IgD-negative memory B cell (primary cell): ENCODE results near the gene PSMD7. TPM values are rescaled to one million over a fixed set of nuclear protein-coding genes. Genes with fewer than 3 reads are reported as not detected.

Experiments
- H3K27ac Mint-ChIP-seq, 3 donors: one replicate each; pipeline ENCODE4 v1.8.0; 2020 to 2022; ENCODE audit warnings: mild to moderate bottlenecking in 3 of 3, mixed read lengths in 3 of 3, moderate library complexity in 1 of 3
- H3K27me3 Mint-ChIP-seq: one replicate; pipeline ENCODE4 v1.8.0; 2021; ENCODE audit warnings: mixed read lengths
- H3K36me3 Mint-ChIP-seq: one replicate; pipeline ENCODE4 v1.8.0; 2020; ENCODE audit warnings: mild to moderate bottlenecking, mixed read lengths
- H3K4me1 Mint-ChIP-seq, 3 donors: one replicate each; pipeline ENCODE4 v1.8.0; 2020 to 2022; ENCODE audit warnings: mixed read lengths in 3 of 3, mild to moderate bottlenecking in 1 of 3
- H3K4me3 Mint-ChIP-seq, 4 donors: one replicate each; pipeline ENCODE4 v1.8.0; 2020 to 2022; ENCODE audit warnings: mild to moderate bottlenecking in 4 of 4, mixed read lengths in 4 of 4, moderate library complexity in 3 of 4
- H3K9me3 Mint-ChIP-seq, 3 donors: one replicate each; pipeline ENCODE4 v1.8.0; 2020 to 2021; ENCODE audit warnings: mixed read lengths in 3 of 3, mild to moderate bottlenecking in 1 of 3
- polyA plus RNA-seq: library from polyadenylated mRNA; unstranded; fragments of 300-500 nt; fragmentation: Illumina TruSeq; gene quantifications from one replicate; pipeline ENCODE4 v1.2.3, GENCODE V29; 2021

The PSMD7 gene
- polyA plus RNA-seq = 96.1 TPM

DNA sequence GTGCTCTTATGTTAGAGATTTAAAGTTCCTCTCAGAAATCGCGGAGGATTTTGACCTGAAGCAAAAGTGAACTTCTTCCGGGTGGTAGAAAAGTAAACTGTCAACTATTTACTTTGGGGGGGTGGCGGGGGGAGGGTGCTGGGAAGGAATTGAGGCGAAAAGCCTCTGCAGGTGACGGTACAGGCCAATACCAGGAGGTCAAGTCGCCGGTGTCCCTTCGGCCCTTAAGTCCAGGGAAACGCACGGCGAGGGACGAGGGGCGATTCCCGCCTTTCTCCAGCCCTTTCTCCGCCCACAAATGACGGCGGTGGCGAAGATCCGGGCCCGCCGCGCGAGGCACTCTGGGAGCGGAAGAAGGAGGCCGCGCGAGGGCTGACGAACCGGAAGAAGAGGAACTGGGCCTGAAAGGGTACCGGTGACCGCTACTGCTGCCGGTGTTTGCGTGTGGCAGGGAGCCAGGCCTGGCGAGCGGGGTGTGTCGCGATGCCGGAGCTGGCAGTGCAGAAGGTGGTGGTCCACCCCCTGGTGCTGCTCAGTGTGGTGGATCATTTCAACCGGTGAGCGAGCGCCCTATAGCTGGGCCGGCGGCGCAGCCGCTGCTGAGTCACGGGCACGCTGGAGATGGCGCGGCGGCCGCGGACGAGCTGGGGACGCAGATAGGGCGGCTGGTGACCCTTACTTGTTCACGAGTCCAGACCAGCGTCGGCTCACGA is at the start of gene PSMD7:
Gene PSMD7, plus strand, starts transcription at position 383 of the 713 bp plus-strand sequence. Its CDS starts 101 bp downstream, at position 484.
- Mint-ChIP-seq H3K27me3 (no peaks in the 10 kb centered on the region), H3K4me1 (peaks cover 6 to 18% (median 11%) of the 10 kb centered on the region in 3 donors), H3K36me3 (peaks cover 4% of the 10 kb centered on the region), H3K4me3 (peak within 1 kb of the TSS; percentile 95 to 96 (median 95)), H3K27ac (peak within 1 kb of the TSS; percentile 94 to 99 (median 95)), H3K9me3 (peaks cover 0 to 1% (median 0%) of the 10 kb centered on the region in 3 donors)

DNA sequence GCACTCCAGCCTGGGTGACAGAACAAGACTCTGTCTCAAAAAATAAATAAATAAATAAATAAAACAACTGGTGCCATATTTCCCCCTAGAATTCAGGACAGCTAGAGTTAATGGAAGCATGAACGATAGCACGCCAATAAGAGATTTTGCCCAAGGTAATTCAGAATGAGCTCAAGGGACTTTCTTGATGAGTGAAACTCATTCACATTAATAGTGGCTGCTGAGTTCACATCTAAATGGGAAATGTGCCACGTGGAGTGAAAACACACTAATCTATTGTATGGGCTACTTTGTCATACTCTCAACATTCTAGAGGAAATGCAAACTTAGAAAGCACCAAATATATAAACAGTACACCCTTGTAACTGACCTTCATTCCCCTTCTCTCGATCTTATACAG is 47.4 kb upstream of the PSMD7 start:
- no peaks in the 10 kb centered on the region for H3K4me1 Mint-ChIP-seq
- no peaks in the 10 kb centered on the region for H3K9me3 Mint-ChIP-seq
- H3K4me3 Mint-ChIP-seq = no peak overlapping the region
- no peaks in the 10 kb centered on the region for H3K36me3 Mint-ChIP-seq
- no peak overlapping the region for H3K27ac Mint-ChIP-seq
- H3K27me3 Mint-ChIP-seq = peaks cover 6% of the 10 kb centered on the region

DNA sequence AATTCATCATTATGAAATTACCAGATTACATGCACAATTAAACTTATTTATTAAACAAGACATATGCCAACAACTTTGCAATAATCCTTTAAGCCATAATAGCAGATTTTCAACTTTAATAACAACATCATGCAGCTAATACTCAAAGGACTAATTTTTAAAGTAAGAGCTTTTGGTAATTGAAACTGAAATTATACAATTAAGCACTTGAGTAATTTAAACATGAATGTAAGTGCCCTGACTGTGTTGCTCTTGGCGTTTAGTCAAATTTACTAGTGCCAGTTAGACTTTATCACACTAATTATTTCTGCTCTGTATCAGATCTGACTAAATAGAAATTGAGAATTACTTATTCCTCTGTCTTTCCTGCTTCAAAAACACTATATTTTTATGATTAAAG is 46.8 kb upstream of the PSMD7 start:
- Mint-ChIP-seq H3K27me3 (peaks cover 6% of the 10 kb centered on the region), H3K9me3 (no peaks in the 10 kb centered on the region), H3K27ac (no peak overlapping the region), H3K4me3 (no peak overlapping the region), H3K36me3 (no peaks in the 10 kb centered on the region), H3K4me1 (no peaks in the 10 kb centered on the region)

DNA sequence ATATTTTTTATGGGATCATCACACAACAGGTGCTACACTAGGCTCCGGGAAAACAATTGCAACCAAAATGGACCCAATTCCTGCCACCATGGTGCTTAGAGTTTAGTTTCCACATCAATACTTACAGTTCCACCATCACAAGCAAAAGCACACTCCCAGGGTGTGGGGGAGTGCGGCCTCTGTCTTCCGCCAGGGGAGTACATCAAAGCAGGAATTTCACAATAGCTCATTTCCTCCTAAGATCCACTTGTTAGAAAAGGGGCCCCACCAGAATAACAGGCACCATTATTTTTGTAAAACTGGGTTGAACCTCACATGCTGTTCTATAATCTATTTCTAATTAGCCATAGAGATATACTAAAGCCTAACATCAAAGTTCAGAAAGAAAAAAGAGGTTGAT is 44.3 kb upstream of the PSMD7 start:
- H3K4me1 Mint-ChIP-seq = peaks cover 4 to 8% (median 4%) of the 10 kb centered on the region in 3 donors
- no peak overlapping the region for H3K27ac Mint-ChIP-seq
- no peak overlapping the region for H3K4me3 Mint-ChIP-seq
- H3K27me3 Mint-ChIP-seq = peaks cover 6% of the 10 kb centered on the region
- H3K36me3 Mint-ChIP-seq = no peaks in the 10 kb centered on the region
- no peaks in the 10 kb centered on the region for H3K9me3 Mint-ChIP-seq

DNA sequence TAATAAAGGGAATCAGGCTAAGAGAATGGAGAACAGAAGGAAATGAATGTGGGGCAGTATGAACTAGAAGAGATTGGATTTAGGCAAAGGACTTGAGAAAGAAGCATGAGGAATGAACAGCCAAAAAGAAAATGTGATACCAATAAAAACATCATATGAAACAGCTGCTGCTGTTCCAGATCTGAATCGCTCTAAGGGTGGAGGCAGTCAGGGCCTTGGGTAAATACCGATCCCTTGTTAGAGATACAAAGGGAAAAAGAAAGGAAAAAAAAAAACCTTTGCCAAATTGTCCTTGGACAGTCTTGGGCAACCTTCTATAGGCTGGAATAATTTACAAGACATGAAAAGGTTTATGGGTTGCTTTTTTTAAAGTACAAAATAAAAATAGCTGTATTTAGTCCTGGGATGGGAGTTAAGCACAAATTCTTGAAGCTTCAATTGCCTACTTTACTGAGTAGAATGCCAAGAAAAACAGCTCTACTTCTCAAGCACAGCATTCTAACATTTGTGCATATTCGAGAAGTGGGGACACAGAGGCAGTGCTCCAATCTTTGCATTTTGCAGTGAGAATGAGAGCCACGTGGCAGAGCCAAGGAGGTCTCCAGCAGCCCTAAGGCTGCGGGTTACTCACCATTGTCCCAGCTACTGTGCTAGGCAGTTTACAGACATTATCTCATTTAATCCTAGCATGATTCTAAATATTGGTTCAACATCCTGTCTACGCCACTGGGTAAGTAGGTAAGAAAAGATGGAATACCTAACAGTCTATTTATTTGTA is 43.3 kb upstream of the PSMD7 start:
- H3K9me3 Mint-ChIP-seq = no peaks in the 10 kb centered on the region
- no peak overlapping the region for H3K27ac Mint-ChIP-seq
- no peaks in the 10 kb centered on the region for H3K36me3 Mint-ChIP-seq
- peaks cover 4% of the 10 kb centered on the region for H3K27me3 Mint-ChIP-seq
- no peak overlapping the region for H3K4me3 Mint-ChIP-seq
- H3K4me1 Mint-ChIP-seq = peaks cover 4 to 8% (median 5%) of the 10 kb centered on the region in 3 donors

DNA sequence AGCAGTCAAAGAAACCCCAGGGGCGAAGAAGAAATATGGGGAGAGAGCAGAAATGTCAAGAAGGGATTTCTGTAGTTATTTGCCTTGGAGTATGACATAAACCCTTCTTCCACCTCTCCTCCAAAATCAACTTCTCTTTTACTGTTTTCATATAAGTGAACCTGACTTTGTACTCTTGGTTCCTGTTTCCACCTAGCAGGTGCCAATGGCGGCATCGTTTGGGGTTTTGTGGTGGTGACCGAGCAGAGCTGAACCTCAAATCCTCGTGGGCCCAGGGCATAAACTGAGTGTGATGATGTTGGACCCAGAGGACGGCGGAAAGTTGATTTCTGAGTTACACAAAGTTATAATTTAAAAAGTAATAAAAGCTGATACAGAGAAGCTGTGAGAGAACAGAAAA is 39.6 kb upstream of the PSMD7 start:
- H3K36me3 Mint-ChIP-seq = no peaks in the 10 kb centered on the region
- H3K4me3 Mint-ChIP-seq = peak overlapping the region in 1 of 4 donors; percentile 47
- no peaks in the 10 kb centered on the region for H3K9me3 Mint-ChIP-seq
- H3K27me3 Mint-ChIP-seq = peaks cover 2% of the 10 kb centered on the region
- H3K27ac Mint-ChIP-seq = no peak overlapping the region
- peaks cover 4 to 8% (median 5%) of the 10 kb centered on the region in 3 donors for H3K4me1 Mint-ChIP-seq

DNA sequence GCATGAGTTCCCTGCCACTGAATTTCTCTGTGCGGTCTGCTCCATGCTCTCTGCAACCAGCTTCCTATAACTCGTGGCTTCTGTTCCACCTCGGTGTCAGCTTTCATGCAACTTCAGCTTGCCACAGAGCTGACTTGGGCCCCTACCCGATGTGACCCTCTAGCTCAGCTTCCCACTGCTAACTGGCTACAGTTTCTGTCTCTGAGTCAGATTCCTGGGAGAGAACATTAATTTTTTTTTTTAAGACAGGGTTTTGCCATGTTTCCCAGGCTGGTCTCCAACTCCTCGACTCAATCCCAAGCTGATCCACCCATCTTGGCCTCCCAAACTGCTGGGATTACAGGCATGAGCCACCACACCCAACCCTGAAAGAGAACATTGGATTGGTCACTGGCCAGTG is 35.5 kb upstream of the PSMD7 start:
- H3K4me1 Mint-ChIP-seq = peaks cover 4 to 8% (median 5%) of the 10 kb centered on the region in 3 donors
- no peak overlapping the region for H3K27ac Mint-ChIP-seq
- H3K9me3 Mint-ChIP-seq = no peaks in the 10 kb centered on the region
- no peak overlapping the region for H3K4me3 Mint-ChIP-seq
- H3K27me3 Mint-ChIP-seq = peaks cover 2% of the 10 kb centered on the region
- H3K36me3 Mint-ChIP-seq = no peaks in the 10 kb centered on the region

DNA sequence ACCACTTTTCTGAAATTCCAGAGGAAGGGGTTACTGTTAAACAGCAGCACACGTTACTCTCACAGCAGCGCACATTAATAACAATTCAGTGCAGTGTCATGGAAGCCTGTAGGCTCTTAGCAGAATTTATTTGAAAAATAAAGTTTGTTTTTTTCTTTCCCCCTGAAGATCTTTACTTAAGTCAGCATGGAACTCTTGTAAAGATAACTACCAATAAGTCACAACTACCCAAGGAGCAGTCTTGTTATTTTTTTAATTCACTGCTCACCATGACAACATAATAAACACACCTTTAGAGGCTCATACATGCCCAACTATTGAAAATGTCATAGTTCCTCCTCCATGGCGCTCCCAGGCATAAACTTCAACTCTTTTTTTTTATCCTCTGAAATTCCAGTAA is 31.8 kb upstream of the PSMD7 start:
- peak overlapping the region in 2 of 3 donors; percentile 20 to 84 for H3K27ac Mint-ChIP-seq
- H3K4me3 Mint-ChIP-seq = no peak overlapping the region
- no peaks in the 10 kb centered on the region for H3K9me3 Mint-ChIP-seq
- H3K36me3 Mint-ChIP-seq = no peaks in the 10 kb centered on the region
- no peaks in the 10 kb centered on the region for H3K4me1 Mint-ChIP-seq
- H3K27me3 Mint-ChIP-seq = peaks cover 2% of the 10 kb centered on the region

DNA sequence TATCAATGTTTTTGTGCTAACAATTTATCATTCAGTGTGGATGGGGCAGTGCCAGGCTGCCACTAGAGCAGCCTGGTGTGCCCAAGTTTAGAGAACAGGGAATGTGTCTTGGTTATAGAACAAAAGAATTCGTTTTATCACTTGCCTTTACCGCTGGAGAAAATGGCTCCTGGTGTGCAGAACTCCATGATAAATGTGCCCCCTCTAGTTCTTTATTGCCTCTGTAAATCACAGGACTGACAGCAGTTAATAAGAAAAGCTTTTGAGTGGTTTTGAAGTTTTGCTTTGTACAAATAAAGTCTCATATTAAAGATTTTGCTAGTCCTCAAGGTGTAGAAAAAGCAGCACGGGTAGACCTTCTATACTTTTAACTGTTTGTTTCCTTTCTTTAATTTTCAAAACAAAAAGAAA is 28.2 kb upstream of the PSMD7 start:
- Mint-ChIP-seq H3K4me1 (no peaks in the 10 kb centered on the region), H3K27ac (no peak overlapping the region), H3K27me3 (peaks cover 3% of the 10 kb centered on the region), H3K36me3 (no peaks in the 10 kb centered on the region), H3K9me3 (no peaks in the 10 kb centered on the region), H3K4me3 (no peak overlapping the region)

DNA sequence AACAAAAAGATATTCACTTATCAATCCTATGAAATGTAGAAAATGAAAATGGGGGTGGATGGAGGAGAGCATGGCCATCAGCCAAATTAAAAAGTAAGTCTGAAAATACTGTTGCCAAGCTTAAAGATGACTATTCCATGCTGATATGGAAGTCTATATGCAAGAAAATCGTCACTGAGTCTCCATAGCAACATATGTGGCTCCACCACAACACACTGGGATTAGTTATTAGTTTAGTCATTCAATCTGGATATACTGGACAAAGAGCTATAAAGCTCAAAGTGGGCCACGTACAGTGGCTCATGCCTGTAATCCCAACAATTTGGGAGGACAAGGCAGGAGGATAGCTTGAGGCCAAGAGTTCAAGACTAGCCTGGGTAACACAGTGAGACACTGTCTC is 24.7 kb upstream of the PSMD7 start:
- Mint-ChIP-seq H3K27ac (no peak overlapping the region), H3K9me3 (no peaks in the 10 kb centered on the region), H3K4me1 (no peaks in the 10 kb centered on the region), H3K27me3 (peaks cover 3% of the 10 kb centered on the region), H3K4me3 (no peak overlapping the region), H3K36me3 (no peaks in the 10 kb centered on the region)

DNA sequence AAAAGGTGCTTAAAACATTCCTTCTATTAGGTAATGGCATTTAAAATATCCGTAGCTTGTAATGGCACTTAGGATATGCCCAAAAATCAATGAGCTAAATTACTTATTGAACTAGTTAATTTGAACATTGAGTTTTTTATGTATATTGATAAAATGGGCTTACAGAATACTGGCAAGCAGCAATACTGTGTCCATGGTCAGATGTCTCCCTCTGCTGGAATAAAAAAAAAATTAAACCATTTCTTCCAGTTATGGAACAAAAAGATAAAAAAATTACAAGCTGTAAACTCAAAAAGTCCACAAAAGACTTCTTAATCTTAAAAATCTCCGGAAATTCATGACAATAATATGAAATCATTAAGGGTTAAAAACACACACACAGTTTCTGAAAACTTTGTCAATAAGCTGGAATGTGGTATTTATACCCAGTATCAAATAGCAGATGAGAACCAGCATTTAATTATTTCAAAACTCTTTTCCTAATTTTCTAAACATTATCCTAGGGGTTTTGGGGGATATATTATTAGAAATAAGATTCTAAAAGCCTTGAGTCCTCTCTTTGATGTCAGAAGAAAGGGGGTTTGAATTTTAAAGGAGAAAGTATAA is 21.5 kb upstream of the PSMD7 start:
- Mint-ChIP-seq H3K36me3 (no peaks in the 10 kb centered on the region), H3K4me3 (no peak overlapping the region), H3K27ac (no peak overlapping the region), H3K27me3 (peaks cover 3% of the 10 kb centered on the region), H3K4me1 (no peaks in the 10 kb centered on the region), H3K9me3 (peaks cover 2 to 8% (median 7%) of the 10 kb centered on the region in 3 donors)

DNA sequence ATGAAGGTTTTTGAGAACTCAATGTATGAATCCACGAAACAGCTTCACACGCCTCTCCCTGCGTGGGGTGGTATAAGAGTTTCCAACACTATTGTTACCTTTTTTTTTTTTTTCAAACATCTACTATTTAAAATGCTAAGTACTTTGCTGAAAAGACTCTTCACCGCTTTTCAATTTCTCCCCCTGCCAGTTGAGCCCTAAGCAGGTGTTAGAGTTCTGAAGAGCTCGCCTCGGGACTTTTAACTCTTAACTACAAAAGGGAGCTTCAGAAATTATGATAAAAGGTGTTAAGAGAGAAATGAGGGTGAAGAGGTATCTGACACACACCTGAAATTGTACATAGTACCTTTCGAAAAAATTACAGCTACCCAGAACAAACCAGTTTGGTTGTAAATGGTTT is 20.9 kb upstream of the PSMD7 start:
- Mint-ChIP-seq H3K4me3 (no peak overlapping the region), H3K9me3 (peaks cover 2 to 8% (median 7%) of the 10 kb centered on the region in 3 donors), H3K27me3 (peaks cover 3% of the 10 kb centered on the region), H3K36me3 (no peaks in the 10 kb centered on the region), H3K4me1 (no peaks in the 10 kb centered on the region), H3K27ac (no peak overlapping the region)

DNA sequence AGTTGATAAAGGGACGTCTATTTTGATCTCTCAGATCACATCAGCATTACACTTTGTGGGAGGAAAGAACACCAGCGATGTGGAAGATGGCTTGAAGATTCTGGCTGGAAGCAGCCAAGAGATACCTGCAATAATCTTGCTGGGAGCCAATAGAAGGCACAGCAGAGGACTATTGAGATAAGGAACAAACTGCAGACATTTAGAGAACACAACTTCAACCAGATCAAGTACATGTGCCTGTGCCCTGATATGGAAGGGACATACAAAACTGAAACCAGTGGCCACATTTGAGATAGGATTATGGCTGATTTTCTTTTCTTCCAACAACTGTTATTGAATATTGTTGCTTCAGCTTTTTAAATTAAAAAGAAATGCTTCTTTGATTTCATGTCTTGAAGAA is 18.6 kb upstream of the PSMD7 start:
- H3K9me3 Mint-ChIP-seq = peaks cover 2 to 8% (median 7%) of the 10 kb centered on the region in 3 donors
- no peaks in the 10 kb centered on the region for H3K4me1 Mint-ChIP-seq
- no peaks in the 10 kb centered on the region for H3K27me3 Mint-ChIP-seq
- H3K4me3 Mint-ChIP-seq = no peak overlapping the region
- H3K27ac Mint-ChIP-seq = no peak overlapping the region
- peaks cover 2% of the 10 kb centered on the region for H3K36me3 Mint-ChIP-seq

DNA sequence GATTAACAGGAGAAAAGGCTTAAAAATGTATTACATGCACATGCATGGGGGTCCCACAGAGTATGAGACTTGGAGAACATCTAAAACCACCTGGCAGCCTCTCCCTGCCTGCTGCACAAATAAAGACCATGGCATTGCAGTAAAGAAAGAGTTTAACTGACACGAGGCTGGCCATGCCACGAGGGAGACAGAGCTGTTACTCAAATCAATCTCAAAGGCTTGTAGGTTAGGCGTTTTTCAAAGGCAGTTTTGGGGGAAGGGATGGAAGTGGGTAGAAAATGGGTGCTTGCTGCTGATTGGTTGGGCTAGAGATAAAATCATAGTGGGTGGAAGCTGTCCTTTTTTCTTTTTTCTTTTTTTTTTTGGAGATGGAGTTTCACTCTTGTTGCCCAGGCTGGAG is 17.3 kb upstream of the PSMD7 start:
- Mint-ChIP-seq H3K4me3 (no peak overlapping the region), H3K9me3 (peaks cover 2 to 8% (median 7%) of the 10 kb centered on the region in 3 donors), H3K27ac (no peak overlapping the region), H3K27me3 (no peaks in the 10 kb centered on the region), H3K4me1 (no peaks in the 10 kb centered on the region), H3K36me3 (peaks cover 2% of the 10 kb centered on the region)

DNA sequence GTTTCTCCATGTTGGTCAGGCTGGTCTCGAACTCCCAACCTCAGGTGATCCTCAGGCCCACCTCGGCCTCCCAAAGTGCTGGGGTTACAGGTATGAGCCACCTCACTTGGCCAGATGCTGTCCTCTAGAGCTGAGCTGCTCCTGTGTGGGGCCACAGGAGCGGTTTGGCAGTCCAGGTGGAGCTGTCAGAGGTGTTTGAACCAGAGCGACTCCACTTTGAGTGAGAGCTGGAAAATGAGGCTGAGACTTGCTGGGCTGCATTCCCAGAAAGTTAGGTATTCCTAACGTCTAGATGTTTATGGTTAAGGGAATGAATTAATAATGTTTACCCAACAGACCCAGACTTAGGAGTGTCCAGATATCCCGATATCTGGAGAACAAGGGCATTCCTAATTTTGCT is 16.8 kb upstream of the PSMD7 start:
- Mint-ChIP-seq H3K36me3 (peaks cover 2% of the 10 kb centered on the region), H3K4me3 (no peak overlapping the region), H3K4me1 (no peaks in the 10 kb centered on the region), H3K9me3 (peaks cover 2 to 8% (median 7%) of the 10 kb centered on the region in 3 donors), H3K27ac (no peak overlapping the region), H3K27me3 (no peaks in the 10 kb centered on the region)
